A549 (cell line): Measurements from ENCODE around the gene DYRK4. TPM values are rescaled to one million over a fixed set of nuclear protein-coding genes. Genes with fewer than 3 reads are reported as not detected.

Source experiments
- ATAC-seq, 2 experiments: fragments of 200-7000 bp in 1 of 2; fragments of >200 bp in 1 of 2; cut with Nextera tagmentation in 1 of 2; cut with Tn5 transposase in 1 of 2; 3 replicates each; pipeline versions ENCODE4 v1.8.0 to v1.9.1; 2018 to 2020; ENCODE audit warnings: mild to moderate bottlenecking in 1 of 2, moderate library complexity in 1 of 2
- CTCF ChIA-PET: fragments of 300-600 bp; sonication (Branson Sonifier 250); formaldehyde crosslinking; extraction: SDS; loops from one replicate; lab custom pipeline; 2021; ENCODE audit warnings: antibody characterized with exemption, inconsistent platforms; lab: Yijun Ruan, JAX
- POLR2A ChIA-PET: fragments of 350-600 bp; formaldehyde crosslinking; extraction: SDS; loops from one replicate; lab custom pipeline; 2021; ENCODE audit warnings: antibody characterized with exemption, inconsistent platforms; lab: Yijun Ruan, JAX
- DNase-seq, 2 experiments: peaks; one replicate each; pipeline versions ENCODE4 v3.0.0 to v3.0.0-alpha.2; 2011 to 2016; ENCODE audit warnings: low read depth in 1 of 2, low spot score in 1 of 2
- FAIRE-seq: peaks from 2 replicates; lab custom pipeline; 2011; peaks lifted over from hg19 to GRCh38; lab: Jason Lieb, UNC
- H3K27ac ChIP-seq, 2 experiments: fragments of >200 bp; sonication (Bioruptor Twin); formaldehyde crosslinking; 3 replicates each; pipeline ENCODE4 v1.5.1; 2016 to 2017
- H3K4me1 ChIP-seq: fragments of >200 bp; sonication (Bioruptor Twin); formaldehyde crosslinking; 3 replicates; pipeline ENCODE4 v1.6.1; 2016
- H3K4me2 ChIP-seq: fragments of >200 bp; sonication (Bioruptor Twin); formaldehyde crosslinking; 3 replicates; pipeline ENCODE4 v1.6.1; 2016
- H3K4me3 ChIP-seq: fragments of >200 bp; sonication (Bioruptor Twin); formaldehyde crosslinking; 3 replicates; pipeline ENCODE4 v1.5.1; 2016
- H3K9me3 ChIP-seq: fragments of >200 bp; sonication (Bioruptor Twin); formaldehyde crosslinking; 3 replicates; pipeline ENCODE4 v1.6.1; 2016
- ATOH8 ChIP-seq: fragments of 250-450 bp; sonication (Bioruptor Pico); IDR thresholded peaks from 2 replicates; pipeline ENCODE4 v1.5.0; 2020; ENCODE audit warnings: low read depth, mild to moderate bottlenecking, moderate library complexity
- BCL3 ChIP-seq: fragments of >200 bp; sonication (Bioruptor Twin); formaldehyde crosslinking; IDR thresholded peaks from 3 replicates; pipeline ENCODE4 v1.6.1; 2016
- BHLHE40 ChIP-seq: IDR thresholded peaks from 2 replicates; pipeline ENCODE4 v1.6.1; 2012; ENCODE audit warnings: low read depth, low read length, inconsistent platforms
- CBX2 ChIP-seq: fragments of 200-600 bp; sonication (generic); IDR thresholded peaks from 2 replicates; pipeline ENCODE4 v1.6.1; 2016; ENCODE audit warnings: low read depth, mild to moderate bottlenecking, borderline replicate concordance
- CEBPB ChIP-seq, 2 experiments: fragments of >200 bp in 1 of 2; sonication (Bioruptor Twin) in 1 of 2; formaldehyde crosslinking in 1 of 2; IDR thresholded peaks; 2 replicates each; pipeline ENCODE4 v1.6.1; 2012 to 2016
- CTCF ChIP-seq: fragments of >200 bp; sonication (Bioruptor Twin); formaldehyde crosslinking; IDR thresholded peaks from 3 replicates; pipeline ENCODE4 v1.5.1; 2016
- EHF ChIP-seq: fragments of 250-450 bp; sonication (Bioruptor Pico); IDR thresholded peaks from 2 replicates; pipeline ENCODE4 v1.5.0; 2020; ENCODE audit warnings: mild to moderate bottlenecking
- EHMT2 ChIP-seq: fragments of 200-600 bp; sonication (generic); IDR thresholded peaks from 2 replicates; pipeline ENCODE4 v1.6.1; 2016; ENCODE audit warnings: antibody characterized with exemption, low read depth, mild to moderate bottlenecking, moderate library complexity
- EP300 ChIP-seq, 2 experiments: fragments of >200 bp; sonication (Bioruptor Twin); formaldehyde crosslinking; IDR thresholded peaks; 2 replicates in 1 of 2; 3 replicates in 1 of 2; pipeline ENCODE4 v1.6.1; 2016 to 2017
- ESRRA ChIP-seq: fragments of 150-350 bp; IDR thresholded peaks from 2 replicates; pipeline ENCODE4 v1.6.1; 2014; ENCODE audit warnings: mild to moderate bottlenecking, low read length, borderline replicate concordance
- HES2 ChIP-seq: fragments of >200 bp; sonication (Bioruptor Twin); formaldehyde crosslinking; IDR thresholded peaks from 2 replicates; pipeline ENCODE4 v1.6.1; 2016
- JUN ChIP-seq, 2 experiments: fragments of >200 bp; sonication (Bioruptor Twin); formaldehyde crosslinking; IDR thresholded peaks; 2 replicates in 1 of 2; 3 replicates in 1 of 2; pipeline ENCODE4 v1.6.1; 2016 to 2017
- JUNB ChIP-seq: fragments of >200 bp; sonication (Bioruptor Twin); formaldehyde crosslinking; IDR thresholded peaks from 2 replicates; pipeline ENCODE4 v1.6.1; 2016
- KDM5A ChIP-seq: fragments of 200-600 bp; sonication (generic); IDR thresholded peaks from 2 replicates; pipeline ENCODE4 v1.6.1; 2016; ENCODE audit warnings: antibody characterized with exemption, mild to moderate bottlenecking
- MAFK ChIP-seq: fragments of 450-650 bp; IDR thresholded peaks from 2 replicates; pipeline ENCODE4 v1.6.1; 2014; ENCODE audit not compliant: partially characterized antibody
- MAX ChIP-seq: IDR thresholded peaks from 2 replicates; pipeline ENCODE4 v1.6.1; 2012
- NR3C1 ChIP-seq: fragments of >200 bp; sonication (Bioruptor Twin); formaldehyde crosslinking; IDR thresholded peaks from 3 replicates; pipeline ENCODE4 v1.6.1; 2017
- PBX3 ChIP-seq: IDR thresholded peaks from 2 replicates; pipeline ENCODE4 v1.6.1; 2012
- PHF8 ChIP-seq: fragments of 200-600 bp; sonication (generic); IDR thresholded peaks from 2 replicates; pipeline ENCODE4 v1.6.1; 2016; ENCODE audit warnings: low read depth, mild to moderate bottlenecking, antibody characterized with exemption, moderate library complexity, borderline replicate concordance
- POLR2AphosphoS2 ChIP-seq: conservative IDR thresholded peaks from 2 replicates; pipeline ENCODE4 v1.6.1; 2012; ENCODE audit warnings: low read length, improper control_type of control experiment, inconsistent platforms
- RCOR1 ChIP-seq: fragments of 150-350 bp; IDR thresholded peaks from 2 replicates; pipeline ENCODE4 v1.6.1; 2014; ENCODE audit warnings: antibody characterized with exemption, low read length, low read depth
- TFCP2L1 ChIP-seq: fragments of 250-450 bp; sonication (Bioruptor Pico); IDR thresholded peaks from 2 replicates; pipeline ENCODE4 v1.5.0; 2021; ENCODE audit warnings: mild to moderate bottlenecking
- USF2 ChIP-seq: fragments of 450-650 bp; IDR thresholded peaks from 2 replicates; pipeline ENCODE4 v1.6.1; 2014; ENCODE audit warnings: antibody characterized with exemption
- ZC3H11A ChIP-seq: fragments of 450-650 bp; IDR thresholded peaks from 2 replicates; pipeline ENCODE4 v1.6.1; 2014; ENCODE audit warnings: antibody characterized with exemption, mild to moderate bottlenecking
- ZNF302 ChIP-seq: fragments of 250-450 bp; sonication (Bioruptor Pico); IDR thresholded peaks from 2 replicates; pipeline ENCODE4 v1.9.0; 2021; ENCODE audit warnings: inconsistent platforms, mild to moderate bottlenecking, moderate library complexity
- ZSCAN20 ChIP-seq: fragments of 250-450 bp; sonication (Bioruptor Pico); IDR thresholded peaks from 2 replicates; pipeline ENCODE4 v1.8.0; 2022; ENCODE audit warnings: mild to moderate bottlenecking, moderate library complexity
- WGBS: methylation state at CpG from one replicate; pipeline ENCODE4 v1.1.6; 2017; ENCODE audit errors: missing lambda C conversion rate; 5-methylcytosine and 5-hydroxymethylcytosine counted together
- polyA plus RNA-seq, 4 experiments: library from polyadenylated mRNA; depleted of rRNA in 3 of 4; stranded (reverse); fragments of >200 nt; fragmentation: RNase III in 1 of 4; extraction: RNeasy Plus Mini Kit Qiagen cat#74134 plus additional on column Dnase treatment in 1 of 4; gene quantifications; 2 replicates in 3 of 4; 3 replicates in 1 of 4; pipeline ENCODE4 v1.2.3, GENCODE V29; 2011 to 2017

DYRK4 gene
- polyA plus RNA-seq, 2 of the 4 experiments (the other 2 are of a cell fraction) = 40.3 to 84.5 TPM

GRCh38 chr12:4530982-4531586 is 30.9 kb upstream of the DYRK4 start:
- H3K4me1 ChIP-seq = no peaks in the 10 kb centered on the region
- H3K27ac ChIP-seq = no peak overlapping the region
- TF ChIP-seq BCL3 (no peak), ZNF302 (no peak), BHLHE40 (no peak), KDM5A (no peak), TFCP2L1 (CRISPR knock-in tag) (no peak), NR3C1 (no peak), CEBPB (IDR thresholded peaks at IDR 0.05) (no peak), HES2 (no peak), POLR2AphosphoS2 (no peak), CBX2 (no peak), PHF8 (no peak), EHF (CRISPR knock-in tag) (no peak)
- no peak for DNase-seq
- no peak overlapping the region for H3K4me2 ChIP-seq
- H3K9me3 ChIP-seq = no peaks in the 10 kb centered on the region
- FAIRE-seq = no peak
- ChIA-PET CTCF (interaction anchor here (0.6 to 2.4 kb wide), 4 partner anchors 14 to 233 kb away, joined by 3 to 5 read pairs (median 4); no protein-coding TSS in a partner anchor), POLR2A (no interaction called here)
- WGBS = 80% methylated on average over 6 of the region's 6 CpGs
- no peak for ATAC-seq
- H3K4me3 ChIP-seq = no peak overlapping the region

GRCh38 chr12:4535092-4535491 is 26.9 kb upstream of the DYRK4 start:
- ChIA-PET POLR2A (no interaction called here), CTCF (interaction anchor here (1.0 kb wide), 1 partner anchor 8 kb away, joined by 3 read pairs; no protein-coding TSS in a partner anchor)
- no peak for FAIRE-seq
- DNase-seq = no peak
- Histone ChIP-seq H3K9me3 (no peaks in the 10 kb centered on the region), H3K27ac (no peak overlapping the region), H3K4me1 (peaks cover 14% of the 10 kb centered on the region), H3K4me2 (no peak overlapping the region), H3K4me3 (no peak overlapping the region)
- no peak for TF ChIP-seq ZSCAN20 (CRISPR knock-in tag)
- TF ChIP-seq BHLHE40 = no peak
- TF ChIP-seq RCOR1 = no peak
- no peak for TF ChIP-seq MAX
- no peak for TF ChIP-seq PHF8
- no peak for TF ChIP-seq CTCF
- TF ChIP-seq ZC3H11A = no peak
- no peak for TF ChIP-seq JUN (IDR thresholded peaks at IDR 0.05)
- no peak for TF ChIP-seq MAFK
- no peak for TF ChIP-seq NR3C1
- TF ChIP-seq JUNB = no peak
- no peak for TF ChIP-seq EP300 (IDR thresholded peaks at IDR 0.05)
- TF ChIP-seq POLR2AphosphoS2 = no peak
- 89% methylated on average over 4 of the region's 4 CpGs for WGBS
- ATAC-seq = no peak

GRCh38 chr12:4535871-4536270 is 26.1 kb upstream of the DYRK4 start:
- Histone ChIP-seq H3K4me1 (peaks cover 16% of the 10 kb centered on the region), H3K9me3 (no peaks in the 10 kb centered on the region), H3K4me2 (no peak overlapping the region), H3K27ac (no peak overlapping the region), H3K4me3 (no peak overlapping the region)
- 61% methylated on average over 2 of the region's 2 CpGs for WGBS
- FAIRE-seq = no peak
- POLR2A ChIA-PET = no interaction called here
- no peak for DNase-seq
- CTCF ChIA-PET = no interaction called here
- no peak for ATAC-seq
- TF ChIP-seq HES2 (no peak), EHMT2 (no peak), USF2 (no peak), CEBPB (IDR thresholded peaks at IDR 0.05) (no peak), ZC3H11A (no peak), ATOH8 (no peak), ZSCAN20 (CRISPR knock-in tag) (no peak), ESRRA (no peak), PBX3 (no peak), EHF (CRISPR knock-in tag) (no peak), TFCP2L1 (CRISPR knock-in tag) (no peak)
